Measurements from ENCODE around the gene FSIP1.

DNA sequence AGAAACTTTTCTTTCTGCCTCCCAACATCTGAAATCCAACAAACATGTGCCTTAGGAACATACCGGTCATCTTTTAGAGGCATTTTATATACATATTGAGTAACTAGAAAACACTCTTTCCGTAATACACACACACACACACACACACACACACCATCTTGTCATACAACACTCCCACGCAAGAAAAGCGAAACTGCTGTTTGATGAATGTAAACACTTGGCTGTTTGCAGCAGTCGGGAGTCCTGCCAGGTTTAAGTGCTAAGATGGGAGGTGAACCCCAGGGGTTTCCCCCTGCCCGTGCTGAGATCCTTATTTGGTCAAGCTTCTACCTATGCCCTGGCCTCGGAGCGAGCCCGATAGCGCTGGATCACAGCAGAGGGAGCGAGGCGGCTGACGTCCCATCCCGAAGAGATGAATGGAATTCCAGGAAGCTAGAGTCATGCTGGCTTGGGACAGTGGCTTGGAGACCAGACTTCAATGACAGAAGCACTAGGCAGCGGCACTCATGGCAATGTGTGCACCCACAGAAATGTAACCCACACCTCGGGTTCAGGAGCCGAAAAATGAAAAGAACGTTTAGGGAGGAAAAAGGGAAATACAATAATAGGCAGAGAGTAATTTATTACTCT is 203.0 kb downstream of the FSIP1 start:
- TF ChIP-seq, protein P1, sequence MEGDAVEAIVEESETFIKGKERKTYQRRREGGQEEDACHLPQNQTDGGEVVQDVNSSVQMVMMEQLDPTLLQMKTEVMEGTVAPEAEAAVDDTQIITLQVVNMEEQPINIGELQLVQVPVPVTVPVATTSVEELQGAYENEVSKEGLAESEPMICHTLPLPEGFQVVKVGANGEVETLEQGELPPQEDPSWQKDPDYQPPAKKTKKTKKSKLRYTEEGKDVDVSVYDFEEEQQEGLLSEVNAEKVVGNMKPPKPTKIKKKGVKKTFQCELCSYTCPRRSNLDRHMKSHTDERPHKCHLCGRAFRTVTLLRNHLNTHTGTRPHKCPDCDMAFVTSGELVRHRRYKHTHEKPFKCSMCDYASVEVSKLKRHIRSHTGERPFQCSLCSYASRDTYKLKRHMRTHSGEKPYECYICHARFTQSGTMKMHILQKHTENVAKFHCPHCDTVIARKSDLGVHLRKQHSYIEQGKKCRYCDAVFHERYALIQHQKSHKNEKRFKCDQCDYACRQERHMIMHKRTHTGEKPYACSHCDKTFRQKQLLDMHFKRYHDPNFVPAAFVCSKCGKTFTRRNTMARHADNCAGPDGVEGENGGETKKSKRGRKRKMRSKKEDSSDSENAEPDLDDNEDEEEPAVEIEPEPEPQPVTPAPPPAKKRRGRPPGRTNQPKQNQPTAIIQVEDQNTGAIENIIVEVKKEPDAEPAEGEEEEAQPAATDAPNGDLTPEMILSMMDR (IDR thresholded peaks at IDR 0.05; ENCODE audit: low read length), result no peak
- TF ChIP-seq EZH2 (IDR thresholded peaks at IDR 0.05; ENCODE audit: borderline replicate concordance, low read length), result no peak
